GM19193 (cell line): ENCODE data around the gene GRAMD1B.

Source experiments
- POLR2A ChIP-seq: IDR thresholded peaks from 4 replicates; pipeline ENCODE4 v1.6.1; 2011; ENCODE audit not compliant: insufficient read depth, insufficient read length; ENCODE audit errors: extremely low read depth

Gene GRAMD1B

DNA sequence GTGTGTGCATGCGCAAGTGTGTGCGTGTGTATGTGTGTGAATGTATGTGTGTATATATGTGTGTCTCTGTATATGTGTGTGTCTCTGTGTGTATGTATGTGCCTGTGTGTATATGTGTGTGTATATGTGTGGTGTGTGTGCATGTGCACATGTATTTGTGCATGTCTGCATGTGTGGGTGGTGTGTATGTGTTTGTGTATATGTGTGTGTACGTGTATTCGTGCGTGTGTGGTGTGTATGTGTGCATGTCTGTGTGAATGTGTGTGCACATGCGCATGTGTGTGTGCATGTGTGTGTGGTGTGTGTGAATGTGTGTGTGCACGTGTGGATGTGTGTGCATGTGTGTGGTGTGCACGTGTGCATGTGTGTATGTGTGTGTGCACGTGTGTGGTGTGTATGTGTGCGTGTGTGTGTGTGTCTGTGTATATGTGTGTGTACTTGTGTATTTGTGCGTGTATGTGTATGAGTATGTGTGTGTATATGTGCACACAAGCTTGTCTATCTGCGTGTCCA lies 153.0 kb downstream of the GRAMD1B start:
- TF ChIP-seq POLR2A = no peak

DNA sequence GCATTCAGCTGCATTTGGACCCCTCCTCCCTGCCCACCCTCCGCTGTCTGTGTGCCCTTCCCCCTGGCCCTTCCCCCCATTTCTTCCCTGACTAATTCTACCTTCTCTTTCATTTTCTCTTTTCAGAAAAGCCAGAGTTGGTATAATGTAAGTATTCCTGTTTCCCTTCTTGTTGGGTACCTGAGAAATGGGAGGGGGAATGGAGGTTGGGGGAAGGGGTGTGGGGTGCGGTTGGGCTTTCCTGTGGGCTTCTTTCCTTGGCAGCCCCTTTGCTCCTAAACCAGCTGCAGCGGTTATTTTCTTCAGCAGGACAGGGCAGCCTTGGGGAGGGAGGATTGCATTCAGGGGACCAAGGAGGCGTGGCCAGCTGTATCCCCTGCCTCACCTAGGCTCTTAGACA lies 154.1 kb downstream of the GRAMD1B start:
- TF ChIP-seq POLR2A = no peak

DNA sequence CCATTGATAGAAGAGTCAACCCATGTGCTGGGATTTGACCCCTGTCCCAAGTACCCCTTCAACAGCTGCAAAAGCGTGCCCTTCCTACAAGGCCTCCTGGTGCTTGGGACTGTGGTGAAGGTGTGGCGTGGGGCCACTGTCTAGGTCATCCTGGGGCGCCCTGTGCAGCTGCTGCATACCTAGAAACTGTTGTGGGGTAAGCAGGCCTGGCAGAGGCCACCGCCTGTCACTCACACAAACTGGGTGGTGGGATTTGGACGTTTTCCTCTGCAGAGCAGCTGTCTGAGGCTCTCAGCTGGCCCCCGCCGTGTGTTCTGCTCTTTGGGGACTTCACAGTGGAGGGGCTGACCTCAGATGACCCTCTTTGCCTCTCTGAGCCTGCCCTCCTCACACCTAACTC lies 154.7 kb downstream of the GRAMD1B start:
- TF ChIP-seq POLR2A = no peak

DNA sequence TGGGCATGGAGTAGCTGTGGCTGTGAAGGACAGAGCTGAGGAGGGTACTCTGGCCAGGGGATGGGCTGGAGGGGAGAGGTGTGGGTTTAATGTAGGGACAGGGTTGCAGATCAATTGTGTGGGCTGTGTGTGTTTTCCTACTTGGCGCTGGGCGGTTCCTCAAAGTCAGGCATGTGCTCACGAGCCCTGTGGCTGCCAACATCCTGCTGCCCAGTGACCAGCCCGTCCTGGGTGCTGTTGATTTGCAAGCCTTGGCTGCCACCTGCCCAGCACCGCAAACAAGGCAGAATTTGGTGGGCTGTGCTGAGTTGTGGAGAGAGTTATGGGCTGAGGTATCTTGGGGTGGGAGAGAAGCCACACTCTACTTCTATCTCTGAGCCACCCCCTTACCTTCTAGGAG lies 155.1 kb downstream of the GRAMD1B start:
- TF ChIP-seq POLR2A = no peak

DNA sequence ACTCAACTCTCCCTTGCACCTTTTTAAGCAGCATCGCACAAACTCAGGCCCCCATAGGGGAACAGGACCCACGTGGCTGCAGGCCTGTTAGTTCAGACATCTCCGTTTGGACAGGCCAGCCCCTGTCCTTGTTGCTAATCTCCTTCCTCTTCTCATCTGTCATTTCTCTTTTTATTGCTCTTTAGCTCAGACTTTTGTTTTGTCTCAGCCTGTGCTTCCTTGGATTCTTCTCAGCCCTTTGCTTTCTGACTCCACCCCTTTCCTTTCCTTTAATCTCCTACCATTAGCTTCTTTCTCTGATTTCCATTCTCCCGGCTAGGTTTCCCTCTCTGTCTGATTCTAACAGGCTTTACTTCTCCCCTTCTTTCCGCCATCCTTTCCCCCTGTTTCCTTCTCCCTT lies 155.6 kb downstream of the GRAMD1B start:
- TF ChIP-seq POLR2A = no peak

DNA sequence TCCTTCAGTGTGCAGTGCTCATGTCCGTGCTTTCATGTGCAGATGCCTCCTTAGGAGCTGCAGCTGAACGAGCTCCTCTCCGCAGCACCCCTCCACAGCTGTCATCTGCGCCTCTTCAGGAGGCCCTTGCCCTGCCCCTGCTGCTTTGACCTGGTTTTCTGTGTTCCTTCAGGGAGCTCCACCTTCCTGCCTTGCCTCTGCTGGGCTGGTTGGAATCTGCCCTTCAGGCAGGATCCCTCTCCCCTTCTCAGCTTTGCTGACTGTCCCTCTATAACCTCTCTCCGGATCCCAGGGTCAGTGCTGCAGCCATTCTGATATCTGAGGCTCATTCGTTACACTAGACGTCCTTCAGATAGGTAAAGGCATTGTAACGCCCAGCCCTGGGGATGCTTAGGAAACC lies 156.5 kb downstream of the GRAMD1B start:
- no peak for TF ChIP-seq POLR2A

DNA sequence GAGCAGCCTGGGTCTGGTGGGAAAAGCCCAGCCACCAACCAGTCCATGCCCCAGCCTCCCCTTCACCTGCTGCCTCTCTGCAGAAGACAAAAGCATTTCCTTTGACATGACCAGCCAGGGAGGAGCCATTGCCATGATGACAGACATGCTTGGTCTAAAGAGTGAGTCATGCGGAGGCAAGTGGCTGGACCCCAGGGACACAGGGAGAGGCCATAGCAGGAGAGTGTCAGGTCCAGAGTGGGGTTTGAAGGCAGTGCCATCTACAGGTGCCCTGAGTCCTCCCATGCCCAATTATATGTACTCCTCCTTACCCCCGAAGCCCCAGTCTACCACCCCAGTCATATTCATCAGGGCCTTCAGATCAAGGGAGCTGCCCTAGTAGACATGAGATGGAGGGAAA lies 157.0 kb downstream of the GRAMD1B start:
- TF ChIP-seq POLR2A = no peak

DNA sequence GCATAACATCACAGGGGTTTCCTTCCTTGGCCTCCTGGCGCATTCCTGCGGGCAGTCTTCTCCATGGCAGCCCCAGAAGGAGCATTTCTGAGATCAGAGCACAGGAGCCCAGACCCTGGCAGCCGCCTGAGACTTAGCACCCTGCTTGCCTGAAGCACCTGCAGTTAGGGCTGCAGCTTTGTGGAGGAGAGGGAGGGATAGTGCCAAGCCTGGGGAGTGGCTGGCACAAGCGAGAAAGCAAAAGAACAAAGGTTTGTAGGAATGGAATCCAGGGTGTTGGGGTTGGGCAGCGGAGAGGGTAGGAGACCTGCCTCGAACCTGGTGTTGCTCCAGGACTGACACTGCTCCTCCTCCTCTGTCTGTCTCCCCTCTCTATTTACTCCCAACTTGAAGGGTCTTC lies 157.5 kb downstream of the GRAMD1B start:
- TF ChIP-seq POLR2A = no peak

DNA sequence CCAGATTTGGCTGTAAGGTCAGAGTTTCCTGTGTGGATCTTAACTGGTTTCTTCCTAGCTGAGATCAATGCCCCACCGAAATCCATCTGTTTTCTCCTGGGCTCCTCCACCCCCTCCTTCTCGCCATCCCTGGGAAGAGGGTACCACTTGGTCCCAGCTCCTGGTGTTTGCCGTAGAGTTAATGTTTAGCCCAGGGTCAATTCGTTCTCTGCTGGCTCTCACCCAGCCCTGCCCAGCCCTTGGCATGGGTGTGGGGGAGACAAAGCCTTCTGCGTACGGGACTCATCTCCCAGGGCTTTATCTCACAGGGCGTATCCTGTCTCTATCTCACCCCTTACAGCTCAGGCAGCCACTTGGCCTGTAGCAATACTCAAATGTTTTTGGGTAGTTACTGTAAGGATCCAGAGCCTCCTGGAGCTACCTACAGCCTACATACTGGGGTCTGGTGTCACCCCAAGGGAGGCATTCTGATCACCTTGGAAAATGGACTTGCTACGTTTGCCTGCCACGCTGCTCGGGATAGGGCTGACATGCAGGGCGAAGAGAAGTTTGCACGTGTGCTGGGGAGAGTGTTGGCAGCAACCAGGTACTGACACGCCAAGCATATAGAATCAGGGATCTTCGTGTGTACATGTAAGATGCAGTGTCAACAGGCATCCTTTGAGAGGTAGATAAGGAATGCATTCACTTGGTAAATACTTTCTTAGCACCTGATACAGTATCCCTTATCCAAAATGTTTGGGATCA lies 158.2 kb downstream of the GRAMD1B start:
- no peak for TF ChIP-seq POLR2A

DNA sequence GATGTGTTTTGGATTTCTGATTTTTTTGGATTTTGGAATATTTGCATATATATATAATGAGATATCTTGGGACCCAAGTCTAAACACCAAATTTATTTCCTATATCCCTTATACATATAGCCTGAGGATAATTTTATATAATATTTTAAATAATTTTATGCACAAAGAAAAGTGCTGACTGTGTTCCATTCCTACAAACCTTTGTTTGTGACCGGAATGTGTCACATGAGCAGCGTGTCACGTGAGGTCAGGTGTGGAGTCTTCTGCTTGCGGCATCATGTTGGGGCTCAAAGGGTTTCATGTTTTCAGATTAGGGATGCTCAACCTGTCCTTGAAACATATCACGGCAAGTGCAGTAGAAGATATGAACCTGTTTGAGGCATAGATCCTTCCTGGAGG lies 158.8 kb downstream of the GRAMD1B start:
- no peak for TF ChIP-seq POLR2A

DNA sequence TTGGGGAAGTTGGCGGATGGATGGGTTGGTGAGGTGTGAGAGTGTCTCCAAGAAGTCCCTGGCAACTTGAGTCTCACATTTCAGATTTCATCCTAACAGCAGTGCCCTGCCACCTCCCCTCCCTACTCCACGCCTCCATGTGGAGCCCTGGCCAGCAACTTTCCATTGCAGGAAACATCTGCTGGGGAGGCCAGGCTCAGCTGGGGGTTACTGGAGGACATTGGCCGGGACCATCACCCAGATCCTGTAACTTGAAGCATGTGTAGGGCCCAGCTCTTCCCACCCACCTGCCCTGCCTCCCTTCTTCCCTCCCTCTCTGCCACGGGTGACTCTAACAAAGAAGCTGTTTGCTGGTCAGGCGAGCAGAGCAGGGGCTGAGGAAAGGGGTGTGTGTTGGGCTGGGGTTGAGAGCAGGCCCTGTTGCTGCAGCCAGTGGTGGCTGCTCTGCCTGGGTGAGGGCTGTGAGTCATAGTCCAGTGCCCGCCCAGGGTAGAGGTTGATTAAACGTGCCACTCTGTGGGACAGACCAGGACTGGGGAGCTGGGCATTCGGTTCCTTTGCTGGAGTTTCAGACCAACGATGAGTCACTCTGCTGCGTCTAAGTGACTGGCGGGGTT lies 160.3 kb downstream of the GRAMD1B start:
- TF ChIP-seq POLR2A = no peak

DNA sequence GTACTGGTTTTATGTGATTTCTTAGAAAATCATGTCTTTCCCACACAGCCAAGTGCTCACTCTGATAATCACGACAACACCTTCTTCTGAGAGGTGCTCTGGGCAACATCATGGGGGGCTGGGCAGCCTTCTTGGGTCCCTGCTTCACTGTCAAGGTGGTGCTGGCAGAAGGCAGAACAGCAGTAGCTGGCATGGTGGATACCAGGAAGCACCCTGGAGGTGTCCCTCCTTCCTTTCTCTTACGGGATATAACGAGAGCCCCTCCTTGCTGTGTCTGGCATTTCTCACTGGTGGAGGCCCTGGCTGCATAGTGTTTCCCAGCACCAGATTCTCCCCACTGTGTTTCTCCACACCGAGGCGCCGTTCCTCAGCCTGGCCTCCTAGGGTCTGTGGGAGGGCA lies 163.5 kb downstream of the GRAMD1B start:
- TF ChIP-seq POLR2A = no peak

DNA sequence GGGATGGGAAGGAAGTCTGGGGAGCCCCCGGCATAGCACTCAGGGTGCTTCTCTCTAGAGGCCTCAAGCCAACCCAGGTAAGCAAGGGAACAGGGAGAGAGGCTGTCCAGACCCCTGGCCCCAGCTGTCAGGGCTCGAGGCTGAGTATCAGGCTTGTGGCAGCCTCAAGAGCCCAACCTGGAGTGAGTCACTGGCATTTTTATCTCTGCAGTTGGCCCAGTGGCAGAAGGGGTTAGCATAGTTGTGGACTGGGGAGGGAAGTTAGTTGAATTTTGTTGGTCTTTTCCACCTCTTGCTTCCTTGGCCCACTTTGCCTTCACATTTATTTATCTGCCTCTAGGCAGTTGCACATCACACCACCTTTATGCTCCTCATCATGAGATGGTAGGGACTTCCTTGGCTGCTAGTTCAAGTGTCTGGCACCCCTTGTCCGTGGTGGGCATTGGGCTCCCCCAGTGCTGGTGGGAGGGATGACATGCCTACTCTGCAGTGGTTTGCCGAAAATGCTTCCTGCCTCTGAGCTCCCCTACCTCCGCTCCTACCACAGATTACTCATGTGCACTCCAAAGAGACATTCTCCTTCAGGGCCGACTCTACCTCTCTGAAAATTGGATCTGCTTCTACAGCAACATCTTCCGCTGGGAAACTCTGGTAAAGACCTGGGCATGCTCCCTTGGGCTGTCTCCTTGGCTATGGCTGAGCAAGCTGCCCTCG lies 164.3 kb downstream of the GRAMD1B start:
- TF ChIP-seq POLR2A = no peak

DNA sequence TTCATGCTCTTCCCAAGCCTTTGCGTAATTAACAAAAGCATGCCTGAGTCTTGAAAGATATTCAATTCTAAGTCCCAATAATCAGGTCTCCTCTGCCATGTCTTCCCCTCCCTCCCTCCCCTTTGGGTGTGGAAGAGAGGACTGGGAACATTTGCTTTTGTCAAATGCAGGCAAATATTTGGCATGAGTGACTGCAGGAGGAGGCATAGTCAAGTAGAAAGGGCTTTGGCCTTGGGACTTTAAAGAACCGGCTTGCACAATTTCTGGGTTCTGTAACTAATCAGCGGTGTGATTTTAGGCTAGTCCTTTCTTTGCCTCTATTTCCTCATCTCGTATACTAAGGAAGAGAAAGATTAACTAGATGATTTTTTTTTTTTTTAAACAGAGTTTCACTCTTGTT lies 164.9 kb downstream of the GRAMD1B start:
- TF ChIP-seq POLR2A = no peak

DNA sequence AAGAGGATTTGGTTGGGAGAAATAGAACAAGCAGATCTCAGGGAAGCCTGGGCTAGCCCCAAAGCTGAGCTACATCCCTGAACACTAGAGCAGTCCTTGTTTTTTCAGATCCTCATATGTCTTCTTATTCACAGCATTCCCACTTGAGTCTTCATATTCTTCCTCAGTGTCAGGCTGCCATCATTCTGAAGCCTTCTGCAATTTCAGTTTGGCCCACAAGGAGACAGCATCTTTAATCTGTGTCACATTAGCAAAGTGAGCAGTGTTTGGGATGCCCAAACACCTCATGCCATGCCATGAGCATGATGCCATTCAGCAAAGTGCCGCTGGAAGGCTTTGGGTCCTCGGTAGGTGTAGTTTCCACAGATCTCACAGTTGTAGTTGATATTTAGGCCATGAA lies 167.8 kb downstream of the GRAMD1B start:
- no peak for TF ChIP-seq POLR2A

DNA sequence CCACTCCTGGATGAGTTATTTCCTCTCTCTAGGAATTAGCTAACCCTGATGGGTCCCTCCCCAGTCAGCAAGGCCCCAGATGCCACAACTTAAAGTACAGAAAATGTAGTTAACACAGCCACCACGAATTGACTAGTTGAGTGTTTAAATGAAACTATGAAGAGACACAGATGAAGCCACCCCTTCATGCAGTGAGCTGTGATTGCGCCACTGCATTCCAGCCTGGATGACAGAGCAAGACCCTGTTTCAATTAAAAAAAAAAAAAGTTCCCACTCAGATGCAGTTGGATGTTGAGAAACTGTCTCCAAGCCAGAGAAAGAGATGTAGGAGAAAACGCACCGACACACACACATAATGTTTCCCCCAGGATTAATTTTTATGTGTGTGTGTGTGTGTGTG lies 171.1 kb downstream of the GRAMD1B start:
- no peak for TF ChIP-seq POLR2A
